H1 (cell line): ENCODE data around the gene LDLRAD4. TPM values are rescaled to one million over a fixed set of nuclear protein-coding genes. Genes with fewer than 3 reads are reported as not detected.

Experiments
- CEBPB ChIP-seq: IDR thresholded peaks from 2 replicates; pipeline ENCODE4 v1.6.1; 2012; ENCODE audit warnings: low read depth, low read length
- EP300 ChIP-seq, 2 experiments: IDR thresholded peaks; 1 replicate in 1 of 2; 2 replicates in 1 of 2; pipeline ENCODE4 v1.6.1; 2011 to 2012; ENCODE audit warnings: low read depth in 2 of 2, low read length in 2 of 2, mild to moderate bottlenecking in 2 of 2, borderline replicate concordance in 1 of 2, inconsistent platforms in 1 of 2, moderate library complexity in 1 of 2
- polyA plus RNA-seq, 7 experiments: library from polyadenylated mRNA; depleted of rRNA in 3 of 7; stranded (reverse) in 5 of 7; unstranded in 2 of 7; fragments of >200 nt in 5 of 7; fragments of 200-250 nt in 2 of 7; gene quantifications; 1 replicate in 5 of 7; 2 replicates in 1 of 7; 4 replicates in 1 of 7; pipeline versions ENCODE4 v1.2.1 to v1.2.3, GENCODE V29; 2011 to 2013; ENCODE audit warnings: missing spikeins in 2 of 7, mixed read lengths in 2 of 7
- total RNA-seq: library from RNA; stranded (reverse); fragmentation: NEBNext Ultra II Directional; extraction: Animal tissue kit (Norgen Biotek cat#: 25700); gene quantifications from 2 replicates; pipeline ENCODE4 v1.2.1, GENCODE V29; 2021
- TF ChIP-seq, protein P1 (sequence below): fragments of 300-600 bp; sonication (generic); IDR thresholded peaks from 2 replicates; pipeline ENCODE4 v1.7.1; 2012; ENCODE audit warnings: low read length, moderate library complexity, mild to moderate bottlenecking, inconsistent platforms; ENCODE audit not compliant: insufficient replicate concordance

Gene LDLRAD4
- total and polyA plus RNA-seq, 2 of the 8 experiments (the other 6 are each of a cell fraction or from before 2014, with no cell fraction given) = 0.77 to 1.4 TPM

DNA sequence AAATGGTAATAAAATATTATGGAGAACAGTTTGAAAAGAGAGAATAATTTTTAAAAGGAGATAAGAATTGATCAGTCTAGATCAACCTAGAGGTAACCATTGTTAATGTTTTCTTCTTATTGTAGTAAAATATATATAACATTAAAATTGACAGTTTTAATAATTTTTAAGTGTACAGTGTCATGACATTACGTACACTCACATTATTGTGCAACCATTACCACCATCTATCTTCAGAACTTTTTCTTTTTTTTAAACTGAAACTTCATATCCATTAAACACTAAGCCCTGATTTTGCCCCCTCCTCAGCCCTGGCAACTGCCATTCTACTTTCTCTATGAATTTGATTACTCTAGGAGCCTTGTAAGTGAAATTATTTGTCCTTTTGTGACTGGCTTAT lies 121.1 kb downstream of the LDLRAD4 start (continued):
- TF ChIP-seq EP300 (IDR thresholded peaks at IDR 0.05; ENCODE audit: borderline replicate concordance in 1 of 2, low read depth in 2 of 2, low read length in 2 of 2) (no peak), CEBPB (no peak; the same call in 1 of the 2 replicates)
- TF ChIP-seq, protein P1, sequence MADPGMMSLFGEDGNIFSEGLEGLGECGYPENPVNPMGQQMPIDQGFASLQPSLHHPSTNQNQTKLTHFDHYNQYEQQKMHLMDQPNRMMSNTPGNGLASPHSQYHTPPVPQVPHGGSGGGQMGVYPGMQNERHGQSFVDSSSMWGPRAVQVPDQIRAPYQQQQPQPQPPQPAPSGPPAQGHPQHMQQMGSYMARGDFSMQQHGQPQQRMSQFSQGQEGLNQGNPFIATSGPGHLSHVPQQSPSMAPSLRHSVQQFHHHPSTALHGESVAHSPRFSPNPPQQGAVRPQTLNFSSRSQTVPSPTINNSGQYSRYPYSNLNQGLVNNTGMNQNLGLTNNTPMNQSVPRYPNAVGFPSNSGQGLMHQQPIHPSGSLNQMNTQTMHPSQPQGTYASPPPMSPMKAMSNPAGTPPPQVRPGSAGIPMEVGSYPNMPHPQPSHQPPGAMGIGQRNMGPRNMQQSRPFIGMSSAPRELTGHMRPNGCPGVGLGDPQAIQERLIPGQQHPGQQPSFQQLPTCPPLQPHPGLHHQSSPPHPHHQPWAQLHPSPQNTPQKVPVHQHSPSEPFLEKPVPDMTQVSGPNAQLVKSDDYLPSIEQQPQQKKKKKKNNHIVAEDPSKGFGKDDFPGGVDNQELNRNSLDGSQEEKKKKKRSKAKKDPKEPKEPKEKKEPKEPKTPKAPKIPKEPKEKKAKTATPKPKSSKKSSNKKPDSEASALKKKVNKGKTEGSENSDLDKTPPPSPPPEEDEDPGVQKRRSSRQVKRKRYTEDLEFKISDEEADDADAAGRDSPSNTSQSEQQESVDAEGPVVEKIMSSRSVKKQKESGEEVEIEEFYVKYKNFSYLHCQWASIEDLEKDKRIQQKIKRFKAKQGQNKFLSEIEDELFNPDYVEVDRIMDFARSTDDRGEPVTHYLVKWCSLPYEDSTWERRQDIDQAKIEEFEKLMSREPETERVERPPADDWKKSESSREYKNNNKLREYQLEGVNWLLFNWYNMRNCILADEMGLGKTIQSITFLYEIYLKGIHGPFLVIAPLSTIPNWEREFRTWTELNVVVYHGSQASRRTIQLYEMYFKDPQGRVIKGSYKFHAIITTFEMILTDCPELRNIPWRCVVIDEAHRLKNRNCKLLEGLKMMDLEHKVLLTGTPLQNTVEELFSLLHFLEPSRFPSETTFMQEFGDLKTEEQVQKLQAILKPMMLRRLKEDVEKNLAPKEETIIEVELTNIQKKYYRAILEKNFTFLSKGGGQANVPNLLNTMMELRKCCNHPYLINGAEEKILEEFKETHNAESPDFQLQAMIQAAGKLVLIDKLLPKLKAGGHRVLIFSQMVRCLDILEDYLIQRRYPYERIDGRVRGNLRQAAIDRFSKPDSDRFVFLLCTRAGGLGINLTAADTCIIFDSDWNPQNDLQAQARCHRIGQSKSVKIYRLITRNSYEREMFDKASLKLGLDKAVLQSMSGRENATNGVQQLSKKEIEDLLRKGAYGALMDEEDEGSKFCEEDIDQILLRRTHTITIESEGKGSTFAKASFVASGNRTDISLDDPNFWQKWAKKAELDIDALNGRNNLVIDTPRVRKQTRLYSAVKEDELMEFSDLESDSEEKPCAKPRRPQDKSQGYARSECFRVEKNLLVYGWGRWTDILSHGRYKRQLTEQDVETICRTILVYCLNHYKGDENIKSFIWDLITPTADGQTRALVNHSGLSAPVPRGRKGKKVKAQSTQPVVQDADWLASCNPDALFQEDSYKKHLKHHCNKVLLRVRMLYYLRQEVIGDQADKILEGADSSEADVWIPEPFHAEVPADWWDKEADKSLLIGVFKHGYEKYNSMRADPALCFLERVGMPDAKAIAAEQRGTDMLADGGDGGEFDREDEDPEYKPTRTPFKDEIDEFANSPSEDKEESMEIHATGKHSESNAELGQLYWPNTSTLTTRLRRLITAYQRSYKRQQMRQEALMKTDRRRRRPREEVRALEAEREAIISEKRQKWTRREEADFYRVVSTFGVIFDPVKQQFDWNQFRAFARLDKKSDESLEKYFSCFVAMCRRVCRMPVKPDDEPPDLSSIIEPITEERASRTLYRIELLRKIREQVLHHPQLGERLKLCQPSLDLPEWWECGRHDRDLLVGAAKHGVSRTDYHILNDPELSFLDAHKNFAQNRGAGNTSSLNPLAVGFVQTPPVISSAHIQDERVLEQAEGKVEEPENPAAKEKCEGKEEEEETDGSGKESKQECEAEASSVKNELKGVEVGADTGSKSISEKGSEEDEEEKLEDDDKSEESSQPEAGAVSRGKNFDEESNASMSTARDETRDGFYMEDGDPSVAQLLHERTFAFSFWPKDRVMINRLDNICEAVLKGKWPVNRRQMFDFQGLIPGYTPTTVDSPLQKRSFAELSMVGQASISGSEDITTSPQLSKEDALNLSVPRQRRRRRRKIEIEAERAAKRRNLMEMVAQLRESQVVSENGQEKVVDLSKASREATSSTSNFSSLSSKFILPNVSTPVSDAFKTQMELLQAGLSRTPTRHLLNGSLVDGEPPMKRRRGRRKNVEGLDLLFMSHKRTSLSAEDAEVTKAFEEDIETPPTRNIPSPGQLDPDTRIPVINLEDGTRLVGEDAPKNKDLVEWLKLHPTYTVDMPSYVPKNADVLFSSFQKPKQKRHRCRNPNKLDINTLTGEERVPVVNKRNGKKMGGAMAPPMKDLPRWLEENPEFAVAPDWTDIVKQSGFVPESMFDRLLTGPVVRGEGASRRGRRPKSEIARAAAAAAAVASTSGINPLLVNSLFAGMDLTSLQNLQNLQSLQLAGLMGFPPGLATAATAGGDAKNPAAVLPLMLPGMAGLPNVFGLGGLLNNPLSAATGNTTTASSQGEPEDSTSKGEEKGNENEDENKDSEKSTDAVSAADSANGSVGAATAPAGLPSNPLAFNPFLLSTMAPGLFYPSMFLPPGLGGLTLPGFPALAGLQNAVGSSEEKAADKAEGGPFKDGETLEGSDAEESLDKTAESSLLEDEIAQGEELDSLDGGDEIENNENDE = no peak
- TF ChIP-seq, all 59 proteins: peak for 0
